ENCODE data around the gene RXRA. TPM values are rescaled to one million over a fixed set of nuclear protein-coding genes. Genes with fewer than 3 reads are reported as not detected.

RXRA gene
- total RNA-seq = 31.5 TPM

DNA sequence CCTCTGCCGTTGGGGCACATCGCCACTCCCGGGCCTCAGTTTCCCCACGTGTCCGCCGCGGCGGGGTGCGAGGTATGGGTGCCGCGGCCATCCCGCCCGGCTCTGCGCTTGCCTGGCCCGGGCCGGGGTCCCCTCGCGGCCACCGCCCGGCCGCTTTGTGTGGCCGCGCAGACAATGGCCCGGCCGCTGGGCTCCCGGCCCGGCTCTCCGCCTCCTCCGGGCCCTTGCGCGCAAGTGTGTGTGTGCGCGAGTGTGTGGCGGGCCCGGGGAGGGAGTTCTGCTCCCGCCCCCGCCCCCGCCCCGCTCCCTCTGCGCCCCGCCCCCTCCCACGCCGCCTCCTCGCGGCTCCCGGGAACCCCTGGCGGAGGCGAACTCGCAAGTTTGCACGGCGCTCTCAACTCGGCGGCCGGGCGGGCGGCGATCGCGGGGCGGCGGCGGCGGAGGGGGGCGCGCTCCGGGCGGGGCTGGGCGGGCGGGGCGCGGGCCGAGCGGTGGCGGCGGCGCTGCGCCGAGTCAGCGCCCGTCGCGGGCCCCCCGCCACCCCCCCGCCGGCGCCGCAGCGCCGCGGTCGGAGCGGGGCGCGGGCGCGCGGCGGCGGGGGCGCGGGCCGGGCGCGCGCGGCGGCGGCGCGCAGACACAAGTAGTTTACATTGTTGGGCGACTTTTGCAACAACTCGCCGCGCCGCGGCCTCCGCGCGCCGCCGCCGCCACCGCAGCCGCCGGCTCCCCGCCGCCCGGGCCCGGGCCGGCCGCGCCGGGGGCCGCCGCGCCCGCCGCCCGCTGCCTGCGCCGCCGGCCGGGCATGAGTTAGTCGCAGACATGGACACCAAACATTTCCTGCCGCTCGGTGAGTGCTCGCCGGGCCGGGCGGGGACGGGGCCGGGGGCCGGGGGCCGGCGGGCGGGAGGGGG, at the start of gene RXRA:
Gene RXRA (plus strand): TSS at position 643 of the 911 bp plus-strand sequence. CDS start 177 bp downstream, at position 820.

Other genes with a start within 250 kb of the RXRA start
- gene WDR5, start 190.4 kb upstream of the RXRA start, total RNA-seq = 25.3 TPM
- gene RNU6ATAC, start 161.9 kb upstream of the RXRA start, total RNA-seq = not detected